ENCODE results near the gene C10orf105. TPM values are rescaled to one million over a fixed set of nuclear protein-coding genes. Genes with fewer than 3 reads are reported as not detected.
A peak's percentile ranks its signal among the peaks of the same experiment; 100 is the strongest.

Gene C10orf105
- total and polyA plus RNA-seq, 8 donors = 0.17 to 1.0 (median 0.57) TPM

DNA sequence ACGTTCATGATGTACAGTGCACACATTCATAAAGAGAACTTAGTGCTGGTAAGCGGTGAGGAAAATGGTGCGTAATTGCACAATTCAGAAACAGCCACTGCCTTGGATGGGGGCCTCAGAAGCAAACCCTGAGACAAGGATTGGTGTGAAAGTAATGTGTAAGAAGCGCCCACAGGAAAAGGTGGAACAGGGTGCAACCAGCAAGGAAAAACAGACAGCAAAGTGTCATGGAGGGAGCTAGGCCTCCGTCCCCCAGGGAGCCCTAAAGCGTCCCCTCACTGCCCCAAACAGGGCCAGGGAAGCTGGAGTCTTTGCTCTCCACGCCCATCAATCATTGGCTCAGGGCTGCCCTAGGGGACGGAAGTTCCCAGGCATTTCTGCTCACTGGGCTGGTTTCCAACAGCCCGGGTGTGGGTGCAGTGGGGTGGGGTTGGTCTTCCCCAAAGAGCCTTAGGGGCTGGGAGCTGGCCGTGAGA lies 9.6 kb upstream of the C10orf105 start:
- no peaks in the 10 kb centered on the region for H3K27me3 ChIP-seq
- H3K4me3 ChIP-seq = no peak overlapping the region
- peak overlapping the region; percentile 63 to 95 for H3K27ac ChIP-seq
- H3K36me3 ChIP-seq = no peaks in the 10 kb centered on the region
- intact Hi-C loops (cut with DNase I) = no loop called here
- TF ChIP-seq, protein P1, sequence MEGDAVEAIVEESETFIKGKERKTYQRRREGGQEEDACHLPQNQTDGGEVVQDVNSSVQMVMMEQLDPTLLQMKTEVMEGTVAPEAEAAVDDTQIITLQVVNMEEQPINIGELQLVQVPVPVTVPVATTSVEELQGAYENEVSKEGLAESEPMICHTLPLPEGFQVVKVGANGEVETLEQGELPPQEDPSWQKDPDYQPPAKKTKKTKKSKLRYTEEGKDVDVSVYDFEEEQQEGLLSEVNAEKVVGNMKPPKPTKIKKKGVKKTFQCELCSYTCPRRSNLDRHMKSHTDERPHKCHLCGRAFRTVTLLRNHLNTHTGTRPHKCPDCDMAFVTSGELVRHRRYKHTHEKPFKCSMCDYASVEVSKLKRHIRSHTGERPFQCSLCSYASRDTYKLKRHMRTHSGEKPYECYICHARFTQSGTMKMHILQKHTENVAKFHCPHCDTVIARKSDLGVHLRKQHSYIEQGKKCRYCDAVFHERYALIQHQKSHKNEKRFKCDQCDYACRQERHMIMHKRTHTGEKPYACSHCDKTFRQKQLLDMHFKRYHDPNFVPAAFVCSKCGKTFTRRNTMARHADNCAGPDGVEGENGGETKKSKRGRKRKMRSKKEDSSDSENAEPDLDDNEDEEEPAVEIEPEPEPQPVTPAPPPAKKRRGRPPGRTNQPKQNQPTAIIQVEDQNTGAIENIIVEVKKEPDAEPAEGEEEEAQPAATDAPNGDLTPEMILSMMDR (IDR thresholded peaks at IDR 0.05) = no peak
- no peaks in the 10 kb centered on the region for H3K9me3 ChIP-seq
- peak in 2 of 4 donors; percentile 63 to 73 for DNase-seq
- peak; percentile 51 for ATAC-seq
- peaks cover 20 to 73% of the 10 kb centered on the region in 2 donors for H3K4me1 ChIP-seq

DNA sequence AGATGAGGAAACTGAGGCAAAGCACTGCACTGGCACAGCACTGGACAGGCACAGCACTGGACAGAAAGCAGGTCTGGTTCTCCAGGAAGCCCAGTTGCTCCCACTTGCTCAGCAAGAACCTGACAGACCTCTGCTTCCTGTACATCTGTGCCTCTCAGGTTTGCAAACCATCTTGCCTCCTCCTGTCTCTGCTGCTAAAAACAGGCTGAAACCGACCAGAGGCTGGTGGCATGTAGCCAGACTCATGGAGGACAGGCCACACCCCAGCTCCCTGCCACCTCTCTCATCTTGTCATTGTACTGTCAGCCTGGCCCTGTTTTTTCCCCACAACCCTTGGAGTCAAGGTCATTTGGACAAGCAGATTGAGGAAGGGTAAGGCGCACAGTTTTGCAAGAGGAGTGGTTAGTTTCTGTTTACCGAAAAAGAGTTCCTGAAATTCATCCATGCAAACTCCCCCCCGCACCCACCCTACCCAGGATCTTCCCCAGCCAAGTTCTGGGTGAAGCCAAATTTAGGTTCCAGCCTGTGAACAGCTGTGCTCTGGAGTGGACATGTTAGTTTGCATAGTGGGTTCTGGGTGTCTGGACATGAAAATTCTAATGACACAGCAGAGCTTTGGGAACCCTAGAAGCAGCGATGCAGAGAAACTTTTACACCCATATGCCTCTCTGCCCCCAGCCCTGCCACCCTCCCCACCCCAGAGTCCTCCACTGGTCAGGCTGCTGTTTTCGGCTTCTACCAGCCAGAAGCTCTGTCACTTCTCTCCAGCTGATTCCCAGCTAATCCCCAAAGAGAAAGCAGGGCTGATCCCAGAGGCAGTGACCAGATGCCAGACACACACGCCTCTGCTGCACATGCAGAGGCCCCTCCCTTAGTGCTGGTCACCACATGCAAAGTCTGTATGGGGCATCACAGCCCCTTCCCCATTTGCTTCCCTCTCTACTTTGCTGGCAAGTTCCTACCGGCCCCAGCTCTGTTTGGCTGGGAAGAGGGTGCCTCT lies 8.5 kb upstream of the C10orf105 start:
- ATAC-seq (peak; percentile 52), DNase-seq (peak in 2 of 4 donors; percentile 74 to 77)
- intact Hi-C loops (cut with DNase I) = no loop called here
- Histone ChIP-seq H3K4me1 (peaks cover 20 to 65% of the 10 kb centered on the region in 2 donors), H3K4me3 (no peak overlapping the region), H3K9me3 (no peaks in the 10 kb centered on the region), H3K36me3 (no peaks in the 10 kb centered on the region), H3K27ac (peak overlapping the region; percentile 63 to 95), H3K27me3 (no peaks in the 10 kb centered on the region)
- TF ChIP-seq, protein P1 (IDR thresholded peaks at IDR 0.05) = no peak

DNA sequence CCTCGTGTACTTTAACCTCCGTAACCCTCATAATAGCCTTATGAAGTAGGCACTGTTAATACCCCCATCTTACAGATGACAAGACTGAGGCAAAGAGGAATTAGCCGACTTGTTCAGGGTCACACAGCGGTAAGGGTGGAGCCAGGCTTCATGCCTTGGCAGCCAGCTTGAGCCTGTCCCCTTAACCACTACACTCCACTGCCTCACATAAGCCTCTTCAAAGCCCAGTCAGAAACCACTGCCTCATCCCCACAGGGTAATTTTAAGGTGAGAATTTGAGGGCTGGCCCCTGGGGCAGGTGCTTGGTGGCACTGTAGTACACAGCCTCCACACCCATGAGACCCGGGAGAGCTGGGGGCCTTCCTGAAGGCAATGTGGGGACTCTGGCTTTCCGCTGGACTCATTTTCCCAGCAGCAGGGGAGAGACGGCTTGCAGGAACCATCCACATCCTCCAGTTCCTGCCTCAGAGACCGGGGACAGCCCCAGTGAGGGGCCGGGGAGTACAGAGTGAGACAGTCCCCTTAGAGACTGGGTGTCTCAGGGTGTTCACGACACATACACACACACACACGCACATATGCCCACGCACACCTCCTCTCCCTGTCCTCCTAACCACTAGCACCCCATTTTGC lies 7.6 kb upstream of the C10orf105 start:
- Histone ChIP-seq H3K27ac (peak overlapping the region; percentile 63 to 95), H3K4me1 (peaks cover 20 to 65% of the 10 kb centered on the region in 2 donors), H3K4me3 (no peak overlapping the region), H3K9me3 (no peaks in the 10 kb centered on the region), H3K27me3 (no peaks in the 10 kb centered on the region), H3K36me3 (no peaks in the 10 kb centered on the region)
- ATAC-seq (peak; percentile 9), DNase-seq (no peak)
- TF ChIP-seq, protein P1 (IDR thresholded peaks at IDR 0.05) = no peak
- intact Hi-C loops (cut with DNase I) = no loop called here

DNA sequence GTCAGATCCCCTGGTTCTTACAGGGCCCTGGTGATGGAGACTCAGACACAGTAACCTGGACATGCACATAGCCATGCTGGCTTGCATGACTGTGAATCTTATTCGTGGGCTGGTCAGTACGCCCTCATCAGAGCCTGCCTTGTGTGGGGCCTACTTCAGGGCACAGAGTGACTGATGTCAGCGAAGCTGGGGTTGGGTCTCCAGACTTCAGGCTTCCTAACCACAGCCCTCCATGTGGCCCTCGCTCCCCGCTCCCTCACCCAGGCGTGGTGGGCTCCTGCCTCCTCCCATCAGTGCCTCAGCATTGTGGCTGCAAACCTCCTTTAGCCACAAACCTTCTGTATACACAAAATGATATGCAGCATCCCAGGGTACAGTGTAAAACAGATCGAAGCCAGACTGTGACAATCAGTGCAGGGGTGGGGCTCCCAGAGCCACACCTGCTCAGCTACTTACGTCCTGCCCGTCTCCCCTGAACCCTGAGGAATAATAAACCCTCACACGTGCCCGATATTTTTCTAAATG lies 7.1 kb upstream of the C10orf105 start:
- H3K4me3 ChIP-seq = no peak overlapping the region
- intact Hi-C loops (cut with DNase I) = no loop called here
- H3K27ac ChIP-seq = peak overlapping the region; percentile 63 to 95
- no peaks in the 10 kb centered on the region for H3K9me3 ChIP-seq
- TF ChIP-seq, protein P1 (IDR thresholded peaks at IDR 0.05) = no peak
- H3K36me3 ChIP-seq = no peaks in the 10 kb centered on the region
- no peaks in the 10 kb centered on the region for H3K27me3 ChIP-seq
- no peak for DNase-seq
- peaks cover 20 to 65% of the 10 kb centered on the region in 2 donors for H3K4me1 ChIP-seq
- ATAC-seq = no peak
